HG03095 (cell line): ENCODE results near the gene UBTD2.

ENCODE experiments used
- ATAC-seq: cut with Tn5 transposase; IDR thresholded peaks from one replicate; pipeline ENCODE4 v1.9.1; 2021; ENCODE audit warnings: moderate library complexity; ENCODE audit not compliant: unreplicated experiment

Gene UBTD2

DNA sequence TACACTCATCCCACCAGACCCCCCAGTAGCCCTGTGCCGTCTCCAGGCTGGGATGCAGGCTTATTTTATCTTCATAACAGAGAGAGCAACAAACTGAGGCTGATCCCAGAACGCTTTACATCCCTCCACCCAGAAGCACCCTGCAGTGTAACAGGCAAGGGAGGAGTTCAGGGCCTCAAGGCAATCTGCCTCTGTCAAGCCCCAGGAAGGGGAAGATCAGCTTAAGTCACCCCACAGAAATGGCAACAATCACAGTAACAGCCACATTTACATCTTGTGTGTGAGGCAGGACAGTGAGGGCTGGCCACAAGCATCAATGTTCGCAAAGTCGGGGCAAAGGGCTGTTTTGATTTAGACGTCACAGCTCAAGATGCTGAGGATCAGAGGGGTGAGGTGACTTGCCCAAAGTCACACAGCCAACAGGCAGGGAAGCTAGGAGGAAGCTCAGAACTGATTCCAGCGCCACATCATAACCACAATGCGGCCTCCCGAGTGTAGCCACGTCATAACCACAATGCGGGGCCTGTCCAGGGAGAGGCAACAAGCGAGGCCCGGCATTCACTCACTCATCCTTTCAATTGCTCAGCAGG, 109.9 kb downstream of the UBTD2 start:
- ATAC-seq: no peak

DNA sequence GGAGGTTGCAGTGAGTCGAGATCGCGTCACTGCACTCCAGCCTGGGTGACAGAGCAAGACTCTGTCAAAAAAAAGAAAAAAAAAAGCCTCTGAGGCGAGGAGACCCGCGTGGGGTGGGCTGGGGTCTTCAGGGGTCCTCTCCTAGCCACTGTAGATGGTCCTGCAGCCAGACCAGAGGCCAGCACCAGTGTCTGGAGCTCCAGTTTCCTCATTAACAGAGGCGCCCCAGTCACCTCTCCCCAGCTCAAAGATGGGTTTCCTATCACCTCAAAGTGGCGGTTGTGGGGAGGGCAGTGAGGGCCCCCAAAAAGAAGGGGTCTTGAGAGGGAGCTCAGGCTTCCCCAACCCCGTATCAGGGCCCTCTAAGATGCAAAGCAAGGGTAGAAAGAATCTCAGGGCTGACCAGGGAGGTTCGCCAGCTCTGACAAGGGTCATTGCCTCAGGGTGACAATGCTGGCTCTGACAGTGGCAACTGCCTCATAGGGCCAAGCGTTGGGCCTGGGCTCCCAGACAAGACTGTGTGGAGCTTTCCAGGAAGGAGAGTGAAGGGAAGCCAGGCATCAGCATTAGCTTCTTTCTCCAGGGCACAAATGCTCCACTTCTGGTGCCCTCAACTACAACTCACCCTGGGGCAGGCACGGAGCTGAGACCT, 110.5 kb downstream of the UBTD2 start:
- ATAC-seq: no peak

DNA sequence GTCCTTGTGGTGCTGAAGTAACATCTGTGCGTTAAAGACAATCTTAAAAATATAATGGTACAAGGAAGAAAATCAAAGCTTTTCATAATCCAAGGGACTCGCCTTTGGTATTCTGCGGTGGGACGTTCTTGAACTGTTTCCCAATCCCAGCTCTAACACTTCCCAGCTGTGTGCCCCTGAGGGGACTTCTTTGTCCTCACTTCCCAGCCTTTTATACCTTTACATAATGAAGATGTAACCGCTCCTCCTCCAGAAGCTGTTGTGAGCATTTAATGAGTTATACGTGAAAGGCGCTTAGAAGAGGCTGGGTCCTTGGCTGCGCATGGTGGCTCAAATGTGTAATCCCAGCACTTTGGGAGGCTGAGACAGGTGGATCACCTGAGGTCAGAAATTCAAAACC, 112.4 kb downstream of the UBTD2 start:
- ATAC-seq: no peak

DNA sequence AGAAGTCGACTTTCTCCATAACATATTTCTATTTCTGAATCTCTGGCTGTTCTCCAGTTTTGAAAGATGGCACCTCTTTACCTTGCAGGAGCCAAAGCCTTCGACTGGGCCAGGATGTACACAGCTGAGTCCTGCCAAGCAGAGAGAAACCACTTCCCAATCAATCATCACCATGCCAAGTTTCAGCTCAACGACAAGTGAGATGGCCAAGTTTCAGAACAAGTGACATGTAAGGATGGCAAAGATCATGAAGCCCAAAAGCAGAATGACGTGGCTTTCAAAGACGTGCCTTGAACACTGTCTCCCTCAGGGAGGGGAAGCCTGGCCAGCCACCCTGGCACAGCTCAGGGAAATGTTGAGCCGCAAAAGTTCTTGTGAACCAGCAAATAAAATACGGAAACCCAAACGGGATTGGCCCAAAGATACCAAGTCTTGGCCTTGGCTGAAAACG, 113.3 kb downstream of the UBTD2 start:
- no peak for ATAC-seq

DNA sequence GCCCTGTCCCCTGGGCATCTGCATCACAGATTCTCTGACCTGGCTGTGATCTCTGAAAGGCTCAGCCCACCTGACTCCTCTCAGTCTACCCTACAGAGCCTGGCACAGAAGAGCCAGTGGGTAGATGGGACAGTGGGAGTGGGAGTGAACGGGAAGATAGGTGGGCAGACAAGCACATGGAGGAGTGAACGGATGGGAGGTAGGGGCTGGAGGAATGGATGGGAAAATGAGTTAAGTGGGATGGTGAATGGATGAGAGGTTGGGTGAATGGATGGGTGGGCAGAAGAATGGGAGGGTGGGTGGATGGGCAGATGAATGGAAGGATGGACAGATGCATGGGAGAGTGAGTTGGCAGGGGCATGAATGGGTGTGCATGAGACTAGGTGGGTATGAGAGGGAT, 114.3 kb downstream of the UBTD2 start:
- ATAC-seq: no peak

DNA sequence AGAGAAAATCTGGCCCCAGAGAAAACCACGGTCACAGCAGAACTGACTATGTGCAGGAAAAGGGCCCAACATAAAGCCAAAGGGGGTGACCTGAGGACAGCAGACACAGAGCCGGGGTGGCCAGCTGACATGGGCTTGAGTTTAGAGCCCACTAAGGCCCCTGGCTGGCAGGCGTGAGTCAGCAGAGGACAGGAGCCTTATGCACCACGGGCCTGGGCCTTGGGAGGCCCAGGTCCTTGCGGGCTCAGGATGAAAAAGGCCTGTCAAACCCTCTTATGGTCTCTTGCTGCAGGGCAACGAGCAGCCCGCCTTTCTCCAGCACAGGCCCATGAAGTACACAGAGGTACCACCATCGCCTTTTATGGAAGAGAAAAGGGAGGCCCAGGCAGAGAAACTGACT, 115.3 kb downstream of the UBTD2 start:
- ATAC-seq: no peak

DNA sequence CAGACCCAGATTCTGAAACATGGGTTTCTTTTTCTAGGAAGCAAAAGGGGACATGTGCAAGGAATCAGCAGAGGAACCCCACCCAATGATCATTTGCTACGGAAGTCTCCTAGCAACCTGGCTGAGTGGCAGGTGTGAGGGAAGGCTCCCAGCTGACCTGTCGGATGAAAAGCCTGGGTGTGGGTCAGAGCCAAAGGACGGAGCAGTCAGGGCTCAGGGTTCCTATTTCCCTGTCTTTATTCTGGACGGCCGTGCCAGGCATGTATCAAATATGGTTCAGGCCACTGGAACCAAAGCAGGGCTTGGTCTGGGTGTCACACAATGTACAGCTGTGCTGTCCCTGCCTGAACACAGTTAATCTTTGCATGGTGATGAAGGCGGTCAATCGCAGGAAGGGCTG, 115.7 kb downstream of the UBTD2 start:
- no peak for ATAC-seq

DNA sequence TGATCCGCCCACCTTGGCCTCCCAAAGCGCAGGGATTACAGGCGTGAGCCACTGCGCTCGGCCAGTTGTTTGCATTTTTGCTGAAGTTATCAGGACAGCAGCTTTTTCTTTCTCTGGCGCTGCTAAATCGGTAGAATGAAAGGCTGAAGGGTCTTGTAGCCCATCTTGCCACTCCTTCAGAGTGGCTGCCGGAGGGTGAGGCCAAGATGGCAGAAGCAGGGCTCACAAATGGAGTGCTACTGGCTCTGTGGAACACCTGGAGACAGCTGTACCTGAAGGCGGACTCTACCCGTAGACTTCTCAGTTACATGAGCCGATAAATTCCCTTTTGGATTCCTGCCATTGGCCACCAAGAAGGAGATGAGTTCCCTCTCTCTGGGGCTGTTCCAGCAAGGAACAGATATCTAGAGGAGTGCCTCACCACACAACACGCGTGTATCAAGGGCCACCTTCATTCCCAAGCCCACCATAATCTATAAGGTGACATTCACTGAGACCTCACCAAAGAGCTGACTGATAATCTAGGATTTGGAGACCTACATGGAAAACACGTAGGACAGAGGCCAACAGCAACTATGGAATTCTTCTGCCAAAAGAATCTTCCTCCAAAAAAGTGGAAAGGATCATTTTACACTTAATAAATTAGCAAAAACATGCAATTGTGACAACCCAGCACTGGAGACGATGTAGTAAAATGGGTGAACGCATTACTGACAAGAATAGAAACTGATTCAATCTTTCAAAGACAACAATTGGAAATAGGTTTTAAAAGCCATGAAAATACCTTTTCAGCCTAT, 117.3 kb downstream of the UBTD2 start:
- no peak for ATAC-seq

DNA sequence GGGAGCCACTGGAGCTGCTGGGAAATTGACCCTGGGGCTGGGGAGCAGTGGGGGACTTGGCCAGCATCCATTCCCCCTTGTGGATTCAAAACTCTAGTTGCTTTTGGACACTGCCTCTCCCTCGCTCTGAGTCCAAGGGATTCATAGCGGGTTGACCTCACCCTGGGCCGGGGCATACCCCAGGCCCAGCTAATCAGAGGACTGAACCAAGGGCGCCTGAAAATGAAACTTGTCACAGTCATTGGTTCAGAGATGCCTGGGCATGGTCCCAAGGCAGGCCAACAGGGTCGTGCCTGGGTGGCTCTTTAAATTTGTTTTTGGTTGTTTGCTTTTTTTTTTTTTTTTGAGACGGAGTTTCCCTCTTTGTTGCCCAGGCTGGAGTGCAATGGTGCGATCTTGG, 118.1 kb downstream of the UBTD2 start:
- ATAC-seq: no peak

DNA sequence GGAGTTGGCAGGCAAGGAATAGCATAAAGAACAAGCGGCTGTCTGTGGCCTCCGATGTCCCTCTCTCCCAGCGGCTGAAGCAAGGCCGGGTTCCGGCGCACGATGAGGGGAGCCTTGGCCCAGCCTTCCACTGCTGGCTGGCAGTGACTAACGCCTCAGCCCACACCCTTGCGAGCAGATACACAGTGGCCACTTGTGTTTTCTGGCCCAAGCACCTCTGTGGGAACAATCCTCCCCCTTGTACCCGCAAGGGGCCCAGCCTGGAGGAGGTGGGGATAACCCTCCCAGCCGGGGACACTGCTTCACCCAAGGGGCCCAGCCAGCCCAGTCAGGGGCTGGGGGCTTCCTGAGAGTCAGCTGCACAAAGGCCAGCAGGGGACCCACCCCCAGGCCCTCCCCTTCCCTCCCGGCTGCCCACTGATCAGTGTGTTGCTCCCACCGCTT, 118.8 kb downstream of the UBTD2 start:
- ATAC-seq: no peak

DNA sequence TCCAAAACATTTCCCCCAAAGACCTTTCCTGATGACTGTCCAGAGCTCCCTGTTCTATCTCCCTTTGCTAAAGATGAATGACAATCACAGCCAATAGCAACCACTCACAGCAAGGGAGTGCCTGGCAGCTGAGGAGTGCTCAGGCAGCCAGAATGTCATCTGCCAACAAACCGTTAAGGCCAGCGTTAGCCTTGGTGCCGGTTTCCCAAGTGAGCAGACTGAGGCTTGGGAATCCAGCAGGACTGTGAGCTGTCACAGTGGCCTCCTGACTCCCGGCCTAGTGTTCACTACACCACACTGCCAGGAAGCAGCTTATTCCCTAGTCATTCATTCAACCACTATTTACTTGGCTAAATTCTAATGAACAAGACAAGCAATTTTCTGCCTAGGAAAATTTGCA, 120.2 kb downstream of the UBTD2 start:
- no peak for ATAC-seq

DNA sequence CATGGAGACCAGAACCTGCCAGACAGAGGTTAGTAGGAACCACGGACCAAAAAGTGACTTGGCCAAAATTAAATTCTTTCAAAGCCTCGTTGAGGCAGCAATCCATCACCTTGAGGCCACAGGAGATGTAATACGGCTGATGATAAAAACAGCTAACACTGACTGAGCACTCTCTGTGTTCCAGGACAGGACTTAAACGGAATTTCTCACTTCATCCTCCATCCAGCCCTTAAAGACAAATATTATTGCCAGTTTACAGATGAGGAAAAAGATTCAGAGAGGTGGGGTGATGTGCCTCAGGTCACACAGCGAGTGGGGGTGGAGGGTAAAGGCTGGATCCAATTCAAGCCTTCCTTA, 120.6 kb downstream of the UBTD2 start:
- no peak for ATAC-seq

DNA sequence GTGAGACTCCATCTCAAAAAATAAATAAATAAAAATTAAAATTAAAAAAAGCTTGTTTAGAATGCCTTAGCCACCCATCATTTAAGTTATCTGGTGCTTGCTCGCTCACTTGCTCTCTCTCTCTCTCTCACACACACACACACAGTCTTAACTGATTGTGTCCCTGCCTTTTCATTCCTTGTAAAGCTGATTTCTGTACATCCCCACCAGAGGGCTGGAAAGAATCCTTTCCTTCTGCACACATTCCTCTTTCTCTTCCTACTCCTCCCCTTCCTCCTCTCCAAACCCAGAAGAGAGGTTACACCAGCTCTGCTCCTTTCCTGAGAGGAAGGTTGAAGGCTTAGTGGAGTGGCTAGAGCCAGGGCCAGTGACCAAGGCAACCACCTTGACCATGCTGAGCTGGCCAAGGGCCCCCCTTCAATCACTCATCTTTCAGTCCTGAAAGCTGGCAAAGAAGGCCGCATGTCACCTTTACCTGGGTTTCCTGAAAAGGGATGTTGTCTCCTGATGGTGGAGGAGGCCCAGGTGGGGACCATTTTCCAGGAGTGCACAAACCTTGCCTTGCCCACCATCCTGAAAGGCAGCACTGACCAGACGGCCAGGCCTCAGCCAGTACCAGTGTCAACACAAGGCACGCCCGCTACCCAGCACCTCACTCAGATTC, 121.1 kb downstream of the UBTD2 start:
- no peak for ATAC-seq

DNA sequence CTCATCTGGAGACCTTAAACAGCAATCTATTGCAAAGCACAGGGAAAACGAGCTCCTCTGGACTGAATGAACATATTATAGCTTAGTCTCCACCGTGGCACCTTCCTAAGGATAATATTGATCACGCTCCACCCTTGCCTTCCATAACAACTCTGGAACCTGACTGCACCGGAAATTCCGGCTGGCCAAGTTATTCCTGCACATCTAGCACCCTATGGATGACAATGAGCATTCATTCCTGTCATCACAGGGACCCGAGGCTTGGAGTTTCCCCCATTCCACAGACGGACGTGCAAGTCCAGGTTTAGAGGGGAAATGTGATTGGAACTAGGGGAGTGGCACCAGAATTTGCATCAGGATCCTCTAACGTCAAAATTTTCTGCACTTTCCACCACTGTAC, 123.1 kb downstream of the UBTD2 start:
- ATAC-seq: no peak
